Hematopoietic multipotent progenitor cell treated with erythropoietin and hydrocortisone succinate and interleukin-3 and kit ligand, for 15 days (in vitro differentiated cells): Measurements from ENCODE around the gene MYH9.

Experiments
- DNase-seq: peaks from one replicate; pipeline ENCODE4 v3.0.0-alpha.2; 2015; ENCODE audit warnings: low spot score

Gene MYH9

DNA sequence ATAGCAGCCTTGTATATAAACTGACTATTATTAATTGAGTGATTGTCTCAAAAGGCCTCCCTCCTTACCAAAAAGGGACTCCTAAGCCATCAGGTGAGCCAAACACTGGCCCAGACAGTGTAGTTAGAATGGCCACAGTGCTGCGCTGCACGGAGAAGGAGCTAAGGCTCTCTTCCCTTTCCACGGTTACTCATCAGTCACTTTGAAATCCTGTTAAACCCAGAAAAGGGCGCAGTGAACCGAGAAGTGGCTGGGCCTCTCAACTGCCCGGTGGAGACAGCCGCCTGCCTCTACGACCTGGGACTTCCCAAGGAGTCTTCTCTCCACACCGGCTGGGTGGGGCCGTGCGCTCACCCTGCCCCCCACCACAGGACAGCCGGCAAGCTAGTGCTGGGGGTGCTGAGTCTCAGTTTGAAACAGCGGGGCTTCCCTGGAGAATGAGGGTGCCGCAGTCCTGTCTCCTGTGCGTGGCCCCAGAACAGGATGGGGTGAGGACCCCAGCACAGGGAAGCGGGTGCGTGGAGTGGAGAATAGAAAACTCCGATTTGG, 1.3 kb downstream of the MYH9 start:
- DNase-seq, result no peak

DNA sequence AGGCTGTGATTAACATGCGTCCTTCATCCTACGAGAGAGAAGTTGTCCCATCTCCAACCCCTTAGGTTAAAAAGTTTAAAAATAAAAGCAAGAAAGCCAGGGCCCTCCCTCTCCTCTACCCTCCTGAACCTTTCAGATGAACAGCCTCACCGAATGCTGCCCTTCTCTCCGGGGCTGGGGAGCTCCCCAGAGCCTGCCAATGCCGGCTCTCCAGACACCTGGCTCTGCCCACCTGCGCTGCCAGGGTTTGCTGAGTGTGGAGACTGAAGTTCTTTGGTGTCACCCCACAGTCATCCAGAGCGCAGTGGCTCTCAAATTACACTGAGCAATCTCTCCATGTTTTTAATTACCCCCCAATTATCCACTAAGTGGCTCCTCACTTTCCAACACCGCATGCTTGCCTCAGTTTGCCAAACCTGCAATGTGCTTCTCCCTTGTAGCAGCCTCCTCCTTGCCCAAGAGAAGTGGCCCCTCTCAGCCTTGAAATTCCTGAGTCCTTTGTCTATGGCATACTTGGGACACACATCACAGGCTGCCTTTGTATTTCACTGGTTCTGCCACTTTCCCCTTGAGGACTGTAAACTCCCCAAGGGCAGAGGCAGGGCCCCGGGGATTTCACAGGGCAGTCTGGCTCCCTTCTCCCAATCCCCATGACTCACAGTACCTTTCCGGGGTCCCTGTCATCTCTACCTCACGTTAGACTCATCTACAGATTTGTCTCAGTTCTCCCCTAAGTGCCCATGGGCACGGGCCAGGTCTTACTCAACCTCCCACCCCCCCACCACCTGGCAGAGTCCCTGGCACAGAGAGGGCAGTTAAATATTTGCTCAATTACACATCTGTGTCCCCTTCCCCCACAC, 2.0 kb downstream of the MYH9 start:
- no peak for DNase-seq

DNA sequence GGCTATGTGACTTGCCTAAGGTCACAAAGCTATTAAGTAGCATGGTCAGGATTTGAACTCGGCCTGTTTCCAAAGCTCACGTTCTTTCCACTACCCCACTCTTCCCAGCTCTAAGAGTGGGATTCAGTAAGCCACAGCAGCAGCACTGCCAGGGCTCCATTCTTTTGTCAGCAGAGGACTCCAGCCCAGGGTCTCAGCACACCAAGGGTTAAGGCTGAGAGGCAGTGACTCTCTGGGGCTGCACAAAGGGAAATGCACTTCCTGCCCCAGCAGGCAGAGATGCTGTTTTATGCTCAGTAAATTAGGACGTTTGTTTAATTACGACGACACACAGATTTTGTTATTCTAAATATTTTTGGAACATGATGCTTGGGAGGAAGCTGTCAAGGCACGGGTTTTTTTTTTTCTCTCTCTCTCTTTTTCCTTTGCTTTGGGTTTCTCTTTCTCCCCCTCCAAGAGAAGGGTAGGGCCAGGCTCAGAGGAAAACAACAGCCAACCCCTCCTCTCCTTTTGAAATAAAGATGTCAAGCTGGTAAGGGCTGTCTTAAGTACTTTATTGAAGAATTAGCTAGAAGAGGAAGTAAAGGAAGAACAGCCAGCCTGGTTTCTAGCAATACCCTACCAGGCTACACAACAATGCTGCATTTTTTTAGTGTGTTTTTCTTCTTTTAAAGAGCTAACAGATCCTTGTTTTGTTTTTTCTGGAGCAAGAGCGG, 2.8 kb downstream of the MYH9 start:
- no peak for DNase-seq

DNA sequence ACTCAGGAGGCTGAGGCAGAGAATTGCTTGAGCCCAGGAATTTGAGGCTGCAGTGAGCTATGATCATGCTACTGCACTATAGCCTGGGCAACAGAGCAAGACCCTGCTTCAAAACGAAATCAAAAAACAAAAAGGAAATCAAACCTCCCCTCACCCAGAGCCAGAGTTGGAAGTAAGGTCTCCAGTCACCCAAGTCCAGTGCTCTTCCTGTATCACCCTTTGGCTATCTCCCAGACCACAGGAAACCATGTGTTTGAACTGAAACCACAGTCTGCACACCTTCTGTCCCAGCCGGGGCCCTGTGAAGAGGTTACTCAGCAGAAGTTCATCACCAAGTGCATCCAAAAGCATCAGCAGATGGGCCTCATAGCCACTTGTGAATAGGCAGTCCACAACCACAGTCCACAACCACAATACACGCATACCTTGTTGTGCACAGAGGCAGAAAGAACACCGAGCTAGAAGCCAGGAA, 4.6 kb downstream of the MYH9 start:
- DNase-seq, result no peak

DNA sequence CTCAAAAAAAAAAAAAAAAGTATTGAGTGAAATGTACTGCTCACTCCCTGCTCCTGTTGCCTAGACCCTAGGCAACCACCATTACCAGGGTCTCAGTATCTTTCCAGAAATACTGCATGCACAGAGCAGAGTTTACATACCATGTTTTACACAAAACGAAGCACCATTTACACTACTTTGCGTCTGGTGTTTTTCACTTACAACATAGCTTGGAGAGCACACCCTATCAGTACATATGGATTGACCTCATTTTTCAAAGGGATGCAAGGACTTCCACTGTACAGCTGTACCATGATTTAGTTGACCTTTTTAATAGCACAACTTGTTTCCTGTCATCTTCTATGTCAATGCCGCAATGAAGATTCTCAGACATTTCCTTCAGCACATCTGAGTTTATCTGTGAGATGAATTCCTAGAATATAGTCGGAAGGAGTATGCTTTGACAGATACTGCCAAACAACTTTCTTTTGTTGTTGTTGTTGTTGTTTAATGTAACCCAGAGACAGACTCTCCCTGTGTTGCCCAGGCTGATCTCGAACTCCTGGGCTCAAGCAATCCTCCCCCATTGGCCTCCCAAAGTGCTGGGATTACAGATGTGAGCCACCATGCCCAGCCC, 6.1 kb downstream of the MYH9 start:
- no peak for DNase-seq

DNA sequence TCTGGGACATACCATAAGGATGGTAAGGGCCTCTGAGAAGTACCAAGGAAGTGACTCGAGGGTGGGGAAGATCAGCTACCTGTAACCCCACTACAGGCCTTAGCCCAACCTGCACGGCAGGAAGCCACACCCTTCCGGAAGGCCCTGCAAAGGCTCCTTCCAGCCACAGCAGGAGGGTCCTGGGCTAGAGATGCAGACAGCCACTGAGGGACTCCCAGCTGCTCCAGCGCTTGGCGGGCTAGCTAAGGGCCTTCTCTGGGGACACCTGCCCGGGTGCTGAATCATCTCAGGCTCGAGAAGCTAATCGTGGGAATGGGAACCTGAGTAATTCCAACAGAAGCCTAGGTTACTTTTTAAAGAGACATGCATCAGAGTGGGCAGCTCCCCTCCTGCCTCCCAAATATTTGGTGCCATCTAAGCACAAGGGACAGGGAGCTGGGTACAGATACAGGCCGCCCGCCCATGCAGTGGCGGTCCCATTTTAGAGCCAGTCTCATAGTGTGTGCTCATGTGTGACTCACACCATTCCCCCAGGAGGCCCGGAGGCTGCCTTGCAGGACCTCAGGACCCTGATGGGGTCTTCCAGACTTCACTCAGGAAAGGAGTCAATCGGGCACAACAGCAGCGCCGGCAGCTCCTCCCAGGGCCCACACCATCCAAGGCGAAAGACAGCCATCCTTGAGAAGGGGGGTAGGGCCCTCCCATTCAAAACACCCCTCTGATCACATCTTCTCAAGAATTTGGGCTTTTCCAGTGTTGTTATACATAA, 8.0 kb downstream of the MYH9 start:
- no peak for DNase-seq

DNA sequence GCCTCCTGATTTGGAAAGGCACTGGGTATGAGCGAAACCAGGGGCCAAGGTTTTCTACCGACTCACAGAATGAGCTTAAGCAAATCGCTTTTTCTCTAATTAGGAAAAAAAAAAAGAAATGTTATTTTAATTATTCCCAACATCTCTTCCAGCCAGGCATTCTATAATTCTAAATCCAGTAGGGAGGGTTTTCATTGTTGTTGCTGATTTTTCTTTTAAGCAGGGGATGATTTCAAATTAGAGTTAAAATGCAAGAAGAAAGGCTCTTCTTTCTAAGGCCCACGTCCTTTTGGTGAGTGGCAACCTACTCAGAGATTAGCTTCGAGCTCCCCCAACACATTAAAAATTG, 8.9 kb downstream of the MYH9 start:
- DNase-seq, result no peak

DNA sequence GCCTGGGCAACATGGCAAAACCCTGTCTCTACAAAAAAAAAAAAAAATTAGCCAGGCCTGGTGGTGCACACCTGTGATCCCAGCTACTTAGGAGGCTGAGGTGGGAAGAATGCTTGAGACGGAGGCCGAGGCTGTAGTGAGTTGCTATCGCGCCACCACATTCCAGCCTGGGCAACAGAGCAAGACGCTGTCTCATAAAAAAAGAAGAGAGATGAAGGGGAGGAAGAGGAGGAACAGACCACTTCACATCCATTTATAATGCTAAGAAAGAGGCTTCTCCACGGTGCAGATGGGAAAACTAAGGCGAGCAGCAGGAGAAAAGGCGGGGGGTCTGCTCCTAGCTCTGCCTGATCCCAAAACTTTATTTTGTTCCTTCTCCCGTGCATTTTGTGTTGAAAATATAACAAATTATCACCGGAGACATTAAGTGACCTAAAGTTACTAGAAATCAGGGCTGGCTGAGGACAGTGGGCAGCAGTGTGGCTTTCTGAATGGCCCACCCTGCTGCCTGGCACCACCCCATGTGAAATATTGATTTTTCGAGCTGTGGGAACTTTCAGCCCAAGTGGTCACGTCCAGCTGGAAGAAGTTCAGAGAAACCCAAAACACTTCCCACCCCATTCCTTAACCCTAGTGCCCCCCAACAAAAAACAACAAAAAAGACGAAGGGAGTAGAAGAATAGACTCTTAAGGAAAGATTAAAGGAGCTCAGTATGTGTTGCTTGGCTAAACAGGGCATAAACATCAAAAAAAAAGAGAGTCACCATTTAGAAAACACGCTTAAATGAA, 9.5 kb downstream of the MYH9 start:
- DNase-seq, result no peak

DNA sequence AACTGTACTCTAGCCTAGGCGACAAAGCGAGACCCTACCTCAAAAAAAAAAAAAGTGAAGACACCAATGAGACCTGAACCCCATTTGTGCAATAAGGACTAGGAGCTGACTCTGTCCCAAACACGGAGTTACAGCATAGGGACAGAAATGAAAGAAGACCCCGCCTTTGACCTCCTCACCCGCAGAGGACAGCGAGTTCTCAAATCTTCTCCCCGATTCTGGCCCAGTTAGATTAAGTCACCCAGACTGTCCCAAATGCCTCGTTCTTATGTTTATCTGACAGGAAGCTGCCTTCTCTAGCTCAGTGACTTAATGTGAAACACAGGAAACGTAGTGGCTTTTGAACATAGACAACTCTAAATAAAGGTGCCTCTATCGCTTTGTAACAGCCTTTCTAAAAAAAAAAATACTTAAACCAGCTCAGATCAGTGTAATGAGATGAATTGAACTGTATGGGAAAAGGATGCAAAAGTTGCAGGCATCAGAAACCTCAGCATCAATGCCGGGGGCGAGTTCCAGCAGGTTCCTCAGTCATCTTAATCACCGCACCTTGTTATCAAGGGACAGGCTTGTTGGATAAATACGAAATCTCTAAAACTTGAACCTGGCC, 10.6 kb downstream of the MYH9 start:
- no peak for DNase-seq

DNA sequence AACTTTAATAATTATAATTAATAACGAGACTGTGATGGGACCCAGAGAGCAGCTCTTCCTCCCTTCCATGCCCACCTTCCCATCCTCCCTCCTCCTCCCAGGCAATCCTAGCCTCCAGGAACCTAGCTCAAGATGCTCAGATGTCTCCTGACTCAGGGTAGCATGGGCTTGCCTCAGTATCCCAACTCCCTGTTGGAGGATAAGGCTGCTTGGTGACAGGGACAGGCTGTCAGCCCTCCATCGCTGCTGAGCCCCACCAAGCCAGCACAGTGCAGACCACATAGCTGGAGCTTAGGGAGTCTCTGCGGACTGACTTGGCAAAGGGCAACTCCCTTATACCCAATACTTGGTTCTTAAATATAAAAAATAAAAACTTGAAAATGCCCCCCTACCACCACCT, 11.5 kb downstream of the MYH9 start:
- no peak for DNase-seq

DNA sequence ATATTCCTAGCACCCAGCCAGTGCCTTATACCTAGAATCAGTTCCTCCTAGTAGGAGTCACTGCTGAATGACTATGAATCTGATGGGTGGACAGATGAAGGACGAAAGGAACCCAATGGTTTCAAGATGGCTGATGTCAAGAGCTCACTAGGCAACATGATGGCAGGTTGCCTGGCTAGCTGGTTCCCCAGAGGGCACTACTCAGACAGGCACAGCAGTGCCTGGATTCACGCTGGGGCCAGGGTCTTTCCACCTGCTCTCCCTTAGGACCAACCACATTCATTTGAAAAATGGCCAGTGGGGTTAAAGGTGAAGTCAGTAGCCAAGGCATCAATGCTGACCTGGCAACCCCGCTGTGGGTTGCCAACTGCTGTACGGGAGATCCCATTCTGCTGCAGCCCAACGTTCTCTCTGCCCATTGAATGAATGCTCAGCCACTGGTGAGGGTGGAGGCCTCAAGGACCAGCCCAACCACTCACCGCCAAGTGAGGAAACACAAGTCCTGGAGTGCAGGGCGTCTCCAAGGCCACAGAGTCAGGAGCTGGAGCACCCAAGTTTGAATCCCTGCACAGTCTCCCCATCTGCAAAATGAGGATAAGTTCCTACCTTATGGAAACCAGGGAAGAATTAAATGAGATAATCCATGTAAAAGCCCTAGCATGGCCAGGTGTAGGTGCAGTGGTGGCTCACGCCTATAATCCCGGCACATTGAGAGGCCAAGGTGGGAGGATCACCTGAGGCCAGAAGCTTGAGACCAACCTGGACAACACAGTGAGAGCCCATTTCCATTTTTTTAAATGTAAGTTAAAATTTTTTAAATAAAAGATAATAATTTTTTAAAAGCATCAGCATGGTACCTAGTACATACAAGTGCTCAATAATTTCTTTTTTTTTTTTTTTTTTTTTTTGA, 12.4 kb downstream of the MYH9 start:
- no peak for DNase-seq

DNA sequence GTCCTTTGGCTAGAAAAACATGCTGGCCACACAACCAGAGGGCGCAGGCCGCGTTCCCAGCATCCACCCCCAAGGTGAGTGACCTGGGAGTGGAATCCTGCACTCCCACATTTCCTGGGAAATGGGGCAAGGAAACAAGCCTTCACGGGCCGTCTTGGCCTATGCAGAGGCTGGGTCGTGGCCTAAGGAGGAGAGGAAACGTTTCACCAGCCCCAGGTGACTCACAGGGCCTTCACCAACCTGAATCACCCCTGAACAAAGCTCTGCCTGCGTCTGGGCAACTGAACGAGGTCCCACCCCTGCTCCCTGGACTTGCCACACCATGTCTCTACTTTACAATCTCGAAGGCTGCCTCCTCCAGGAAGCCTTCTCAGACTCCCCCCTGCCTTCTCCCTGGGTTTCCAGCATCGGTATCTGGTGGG, 13.2 kb downstream of the MYH9 start:
- DNase-seq, result no peak

DNA sequence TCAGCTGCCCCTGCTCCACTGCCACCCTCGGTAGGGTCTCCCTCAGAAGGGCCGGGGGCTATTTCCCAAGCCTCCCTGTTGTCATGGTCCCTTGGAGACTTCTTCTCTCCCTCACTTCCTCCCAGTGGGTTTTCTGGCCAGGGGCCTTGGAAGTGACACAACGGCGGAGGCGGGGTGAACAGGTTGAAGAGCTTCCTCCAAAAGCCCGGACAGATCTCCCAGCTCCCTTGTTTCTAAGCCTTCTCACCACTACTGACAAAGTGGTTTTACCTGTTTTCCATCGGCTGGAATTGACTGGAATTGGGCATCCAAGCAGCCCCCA, 14.5 kb downstream of the MYH9 start:
- no peak for DNase-seq

DNA sequence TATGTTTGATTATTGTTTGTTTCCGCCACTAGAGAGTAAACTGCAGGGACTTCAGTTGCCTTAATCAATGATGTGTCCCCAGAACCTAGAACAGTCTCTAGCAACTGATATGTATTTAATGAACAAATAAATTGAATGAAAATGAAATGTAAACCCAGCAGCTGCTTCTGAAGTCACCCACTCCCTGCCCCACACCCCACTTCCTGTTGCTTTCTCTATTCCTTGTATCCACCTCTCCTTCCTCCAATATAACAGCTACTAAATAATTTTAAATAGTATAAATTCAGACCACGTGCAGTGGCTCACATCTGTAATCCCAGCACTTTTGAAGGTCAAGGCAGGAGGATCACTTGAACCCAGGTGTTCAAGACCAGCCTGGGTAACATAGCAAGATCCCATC, 15.8 kb downstream of the MYH9 start:
- DNase-seq, result no peak

DNA sequence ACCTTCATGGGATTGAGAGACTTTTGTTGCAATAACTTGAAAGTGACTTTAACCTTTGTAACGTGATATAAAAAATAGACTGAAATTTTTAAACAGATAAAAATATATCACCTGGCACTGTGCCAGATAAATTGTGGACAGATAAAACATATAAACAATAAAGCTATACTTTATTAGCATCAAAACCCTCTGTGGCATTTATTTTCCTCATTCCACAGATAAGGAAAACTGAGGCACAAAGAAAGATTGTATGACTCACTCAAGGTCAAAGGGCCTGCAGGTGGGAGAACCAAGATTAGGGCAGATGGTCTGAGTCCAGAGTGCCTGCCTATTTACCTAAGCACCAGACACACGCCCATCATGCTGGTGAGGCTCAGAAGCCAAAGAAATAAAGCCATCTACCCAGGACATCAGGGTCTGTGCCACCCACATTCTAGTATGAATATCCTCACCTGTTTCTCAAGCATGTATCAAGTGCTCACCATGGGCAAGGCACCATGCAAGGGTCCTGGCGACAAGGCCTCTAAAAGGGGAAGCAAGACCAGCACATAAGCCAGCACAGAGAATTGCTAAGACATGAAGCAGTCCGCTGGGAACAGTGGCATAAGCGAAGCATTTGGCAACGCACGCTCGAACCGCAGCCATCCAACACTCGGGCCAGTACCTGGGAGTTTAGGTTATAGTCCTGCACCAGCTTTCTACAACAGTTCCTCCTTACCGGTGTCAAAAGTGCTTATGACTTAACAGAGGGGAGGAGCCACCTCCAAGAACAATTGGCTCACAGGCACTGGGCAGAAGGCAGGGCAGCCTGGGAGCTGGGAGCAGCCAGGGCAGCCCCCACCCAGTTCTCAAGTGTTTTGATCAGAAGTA, 17.6 kb downstream of the MYH9 start:
- DNase-seq, result peak; percentile 68

DNA sequence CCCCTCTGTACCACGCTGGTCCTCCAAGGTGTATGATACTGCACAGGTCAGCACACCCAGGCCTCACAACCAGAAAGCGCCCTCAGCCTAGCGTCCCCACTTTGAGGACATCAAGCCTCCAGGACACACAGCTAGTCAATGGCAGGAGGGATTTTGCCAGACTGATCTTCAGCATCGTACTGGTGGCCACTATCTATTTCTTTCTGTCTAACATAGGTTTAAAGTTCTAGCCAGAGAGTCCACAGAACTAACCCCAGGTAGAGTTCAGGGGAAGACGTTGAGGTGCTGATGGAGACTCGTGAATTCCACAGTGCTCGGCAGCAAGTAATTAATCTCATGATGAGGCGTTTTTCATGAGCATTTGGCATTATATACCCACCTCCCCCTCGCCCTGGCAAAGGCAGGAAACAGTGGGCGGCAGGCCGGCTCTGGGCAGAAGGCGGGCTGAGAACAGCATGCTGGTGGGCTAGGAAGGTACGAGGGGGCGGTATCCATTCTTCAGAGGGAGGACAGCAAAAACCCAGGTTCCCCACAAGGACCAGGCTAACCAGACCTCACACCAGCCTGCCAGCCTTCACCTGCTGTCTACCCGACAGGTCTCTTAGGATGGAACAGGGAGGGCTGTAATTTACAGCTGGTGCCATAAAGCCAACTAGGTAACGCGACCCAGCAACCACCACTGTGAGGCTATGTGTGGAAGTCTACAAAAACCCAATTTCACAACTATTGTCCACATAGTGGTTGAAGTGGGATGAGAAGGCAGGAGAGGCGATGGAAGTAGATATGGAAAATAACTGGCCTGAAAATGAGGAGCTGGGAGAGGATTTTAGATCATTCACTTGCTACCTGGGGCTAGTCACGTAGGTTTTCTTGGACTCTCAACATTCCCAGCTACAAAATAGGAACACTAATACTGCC, 18.5 kb downstream of the MYH9 start:
- DNase-seq, result peak; percentile 44

DNA sequence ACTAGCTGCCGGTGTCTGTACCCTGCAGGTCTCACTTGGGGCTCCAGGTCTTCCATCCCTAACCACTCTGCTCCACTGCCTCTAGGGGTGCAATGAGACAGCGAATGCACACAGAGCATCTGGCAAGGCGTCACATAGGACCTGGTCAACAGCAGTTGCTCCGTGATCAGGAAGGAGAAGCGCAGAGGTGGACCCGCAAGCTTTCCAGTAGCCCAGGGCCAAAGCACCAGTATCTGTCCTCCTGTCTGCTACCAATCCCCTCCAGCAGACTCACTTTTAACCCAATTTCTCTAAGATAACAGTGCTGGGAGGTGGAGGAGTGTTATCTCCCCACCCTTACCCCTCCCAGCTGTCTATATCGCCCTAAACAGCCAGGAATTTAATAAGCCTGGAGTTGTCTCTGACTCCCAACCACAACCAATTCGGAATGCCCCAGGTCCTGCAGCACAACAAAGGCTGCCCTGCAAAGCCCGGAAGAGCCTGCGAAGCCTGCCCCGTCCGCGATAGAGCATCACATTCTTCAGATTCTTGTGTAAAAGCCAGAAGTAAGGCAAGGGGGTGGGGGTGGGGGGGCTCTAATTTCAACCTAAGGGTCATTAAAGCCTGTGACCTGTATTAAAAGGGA, 19.3 kb downstream of the MYH9 start:
- DNase-seq, result peak; percentile 92
